GM21526 (cell line): ENCODE results near the gene SUV39H1.
A peak's percentile ranks its signal among the peaks of the same experiment; 100 is the strongest.
"Not testable (repeated sequence)": the region's sequence is repeated elsewhere in the genome, so short reads cannot be mapped to it uniquely, and the experiment has no call there.

ENCODE experiments used
- ATAC-seq: cut with Tn5 transposase; IDR thresholded peaks from one replicate; pipeline ENCODE4 v1.9.1; 2021; ENCODE audit warnings: moderate library complexity; ENCODE audit not compliant: unreplicated experiment, low FRiP score

SUV39H1 gene

GRCh38 chrX:48684134-48684533, 12.4 kb upstream of the SUV39H1 start:
- ATAC-seq: no peak

- no peak for ATAC-seq
Observed at GRCh38 chrX:48685416-48685815, 11.1 kb upstream of the SUV39H1 start.

- no peak for ATAC-seq
Observed at GRCh38 chrX:48688531-48689150, 7.9 kb upstream of the SUV39H1 start.

- ATAC-seq: no peak
Observed at GRCh38 chrX:48689208-48689920, 7.2 kb upstream of the SUV39H1 start.

GRCh38 chrX:48691746-48692145, 4.8 kb upstream of the SUV39H1 start:
- not testable (repeated sequence) for ATAC-seq

GRCh38 chrX:48694776-48695533, 1.6 kb upstream of the SUV39H1 start:
- ATAC-seq: no peak

GRCh38 chrX:48695534-48695896, 1.0 kb upstream of the SUV39H1 start:
- ATAC-seq: no peak

GRCh38 chrX:48695925-48696300, 621 bp upstream of the SUV39H1 start:
- no peak for ATAC-seq

- ATAC-seq: peak; percentile 4
Observed at GRCh38 chrX:48696909-48697727, 584 bp downstream of the SUV39H1 start.

GRCh38 chrX:48698306-48698705, 1.8 kb downstream of the SUV39H1 start:
- no peak for ATAC-seq

- ATAC-seq: no peak
Observed at GRCh38 chrX:48700246-48700645, 3.7 kb downstream of the SUV39H1 start.

- no peak for ATAC-seq
Observed at GRCh38 chrX:48700951-48701653, 4.6 kb downstream of the SUV39H1 start.

- no peak for ATAC-seq
Observed at GRCh38 chrX:48702032-48702431, 5.5 kb downstream of the SUV39H1 start.

GRCh38 chrX:48702716-48703115, 6.2 kb downstream of the SUV39H1 start:
- ATAC-seq: no peak

GRCh38 chrX:48703228-48703627, 6.7 kb downstream of the SUV39H1 start:
- no peak for ATAC-seq

GRCh38 chrX:48703642-48704481, 7.3 kb downstream of the SUV39H1 start:
- no peak for ATAC-seq

- ATAC-seq: no peak
Observed at GRCh38 chrX:48705871-48706270, 9.3 kb downstream of the SUV39H1 start.

- no peak for ATAC-seq
Observed at GRCh38 chrX:48709522-48710112, 13.1 kb downstream of the SUV39H1 start.
